ENCODE measurements around the gene FUBP1. TPM values are rescaled to one million over a fixed set of nuclear protein-coding genes. Genes with fewer than 3 reads are reported as not detected.
A peak's percentile ranks its signal among the peaks of the same experiment; 100 is the strongest.

FUBP1 gene
- total RNA-seq, 4 donors from 2014 or later, result 48.2 to 86.8 (median 51.1) TPM

GRCh38 chr1:78005755-78006154 is 26.9 kb upstream of the FUBP1 start:
- H3K4me1 ChIP-seq, result peaks cover 17 to 48% (median 45%) of the 10 kb centered on the region in 4 donors
- peak overlapping the region; percentile 88 to 93 (median 89) for H3K27ac ChIP-seq (replicated peaks in 1 of 4)
- H3K36me3 ChIP-seq, result no peaks in the 10 kb centered on the region
- TF ChIP-seq EP300 (IDR thresholded peaks at IDR 0.05), result no peak
- no peak for TF ChIP-seq CTCF (IDR thresholded peaks at IDR 0.05)
- TF ChIP-seq POLR2A (IDR thresholded peaks at IDR 0.05; ENCODE audit: low read depth), result peak; percentile 31
- TF ChIP-seq POLR2AphosphoS5 (IDR thresholded peaks at IDR 0.05), result peak in 1 of 2 donors; percentile 93
- H3K4me3 ChIP-seq, result peak overlapping the region; percentile 62 to 68 (median 68)
- no peaks in the 10 kb centered on the region for H3K27me3 ChIP-seq
- intact Hi-C loops (cut with DNase I), result loop anchor here (2.0 to 5.0 kb wide), 2 partner anchors 27 to 42 kb away; partner anchors contain the start of genes FUBP1 and GIPC2
- no peak for DNase-seq (ENCODE audit: extremely low spot score)
- WGBS, result 0% methylated on average over 1 of the region's 1 CpG
- no peaks in the 10 kb centered on the region for H3K9me3 ChIP-seq

- intact Hi-C loops (cut with DNase I), result loop anchor here (2.0 to 5.0 kb wide), 2 partner anchors 27 to 42 kb away; partner anchors contain the start of genes FUBP1 and GIPC2
- peaks cover 17 to 46% (median 41%) of the 10 kb centered on the region in 4 donors for H3K4me1 ChIP-seq
- peak overlapping the region; percentile 88 to 93 (median 89) for H3K27ac ChIP-seq (replicated peaks in 1 of 4)
These were observed 26.5 kb upstream of the FUBP1 start for GRCh38 chr1:78005448-78005722.

GRCh38 chr1:78004719-78005447 is 26.0 kb upstream of the FUBP1 start, which contains the start of gene DNAJB4:
Gene DNAJB4, plus strand, starts transcription at chr1:78004939. Its CDS starts 172 bp downstream, at chr1:78005111.
- 2% methylated on average over 12 of the region's 12 CpGs for WGBS
- H3K27me3 ChIP-seq, result no peaks in the 10 kb centered on the region
- no peaks in the 10 kb centered on the region for H3K36me3 ChIP-seq
- peak within 1 kb of the TSS; percentile 62 to 68 (median 68) for H3K4me3 ChIP-seq
- intact Hi-C loops (cut with DNase I), result loop anchor here (2.0 to 5.0 kb wide), 2 partner anchors 26 to 42 kb away; partner anchors contain the start of genes FUBP1 and GIPC2
- no peaks in the 10 kb centered on the region for H3K9me3 ChIP-seq
- DNase-seq (ENCODE audit: extremely low spot score), result peak; percentile 92
- H3K4me1 ChIP-seq, result peaks cover 12 to 42% (median 36%) of the 10 kb centered on the region in 4 donors
- peak; percentile 91 for TF ChIP-seq POLR2A (IDR thresholded peaks at IDR 0.05; ENCODE audit: low read depth)
- TF ChIP-seq CTCF (IDR thresholded peaks at IDR 0.05), result peak in 1 of 3 experiments; percentile 10
- TF ChIP-seq POLR2AphosphoS5 (IDR thresholded peaks at IDR 0.05), result peak; percentile 96 to 99
- TF ChIP-seq EP300 (IDR thresholded peaks at IDR 0.05), result no peak
- H3K27ac ChIP-seq (replicated peaks in 1 of 4), result peak within 1 kb of the TSS; percentile 88 to 93 (median 89)

More at GRCh38 chr1:78005448-78005722, 26.5 kb upstream of the FUBP1 start:
- no peaks in the 10 kb centered on the region for H3K9me3 ChIP-seq
- H3K27me3 ChIP-seq, result no peaks in the 10 kb centered on the region
- no peak for DNase-seq (ENCODE audit: extremely low spot score)
- TF ChIP-seq EP300 (IDR thresholded peaks at IDR 0.05), result no peak
- no peak for TF ChIP-seq POLR2AphosphoS5 (IDR thresholded peaks at IDR 0.05)
- TF ChIP-seq CTCF (IDR thresholded peaks at IDR 0.05), result no peak
- 0% methylated on average over 1 of the region's 1 CpG for WGBS
- peak overlapping the region; percentile 62 to 68 (median 68) for H3K4me3 ChIP-seq
- H3K36me3 ChIP-seq, result no peaks in the 10 kb centered on the region

- TF ChIP-seq CTCF (IDR thresholded peaks at IDR 0.05) (no peak), EP300 (IDR thresholded peaks at IDR 0.05) (no peak), POLR2AphosphoS5 (IDR thresholded peaks at IDR 0.05) (peak in 1 of 2 donors; percentile 55), POLR2A (IDR thresholded peaks at IDR 0.05; ENCODE audit: low read depth) (peak; percentile 87)
- H3K27ac ChIP-seq (replicated peaks in 1 of 4), result peak overlapping the region; percentile 88 to 93 (median 89)
- WGBS, result 5% methylated on average over 8 of the region's 8 CpGs
- no peaks in the 10 kb centered on the region for H3K9me3 ChIP-seq
- no peak for DNase-seq (ENCODE audit: extremely low spot score)
- intact Hi-C loops (cut with DNase I), result loop anchor here (2.0 kb wide), 1 partner anchor 25 kb away; the partner anchor contains the start of gene FUBP1
- no peaks in the 10 kb centered on the region for H3K27me3 ChIP-seq
- no peaks in the 10 kb centered on the region for H3K36me3 ChIP-seq
- H3K4me1 ChIP-seq, result peaks cover 8 to 34% (median 28%) of the 10 kb centered on the region in 4 donors
- H3K4me3 ChIP-seq, result peak overlapping the region; percentile 62 to 68 (median 68)
These were observed 25.2 kb upstream of the FUBP1 start for GRCh38 chr1:78003882-78004718.

Measured in esophagus muscularis mucosa (tissue), 4 donors.